DMS79 treated with DMSO at 0.1 percent for 48 hours (cell line): Measurements from ENCODE around the gene BOK.

Source experiments
- DNase-seq: peaks from one replicate; lab custom pipeline; 2025; lab: John Stamatoyannopoulos, UW

The BOK gene

DNA sequence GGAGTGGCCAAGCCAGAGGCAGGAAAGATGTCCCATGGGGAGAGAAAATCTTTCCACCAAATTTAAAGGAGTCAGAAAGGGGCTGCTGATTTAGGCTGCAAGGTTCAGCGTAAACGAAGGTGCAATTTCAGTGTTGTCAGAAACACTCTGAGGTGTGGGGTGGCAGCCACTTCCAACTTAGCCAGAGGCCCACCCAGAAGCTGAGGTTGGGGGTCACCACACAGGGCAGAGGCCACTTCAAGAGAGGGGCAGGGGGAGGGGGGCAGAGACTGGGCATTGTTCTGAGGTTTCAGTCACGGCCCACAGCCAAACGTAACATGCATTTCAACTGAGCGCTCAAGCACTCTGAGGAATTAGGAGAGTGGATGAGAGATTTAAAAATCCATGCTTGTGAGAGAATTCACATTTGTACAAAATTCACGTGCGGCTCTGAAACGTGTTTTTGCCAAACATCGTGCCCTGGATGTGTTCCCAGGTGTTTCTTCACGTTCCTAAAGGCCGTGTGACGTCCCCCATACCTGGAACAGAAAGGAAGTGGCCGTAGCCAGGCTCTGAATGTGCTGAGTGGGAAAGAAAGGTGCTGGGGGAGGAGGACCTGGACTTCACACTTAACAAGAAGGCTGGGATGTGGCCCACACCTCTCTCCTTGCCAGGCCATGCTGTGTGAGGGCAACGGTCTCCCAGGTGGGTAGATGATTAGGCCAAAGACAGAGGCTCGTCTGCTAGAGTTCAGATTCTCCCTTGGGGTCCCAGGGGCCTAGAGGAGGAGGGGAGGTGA lies 19.5 kb upstream of the BOK start:
- no peak for DNase-seq

GRCh38 chr2:241539616-241540374 lies 18.8 kb upstream of the BOK start:
- no peak for DNase-seq

GRCh38 chr2:241540401-241540770 lies 18.2 kb upstream of the BOK start:
- DNase-seq = no peak

DNA sequence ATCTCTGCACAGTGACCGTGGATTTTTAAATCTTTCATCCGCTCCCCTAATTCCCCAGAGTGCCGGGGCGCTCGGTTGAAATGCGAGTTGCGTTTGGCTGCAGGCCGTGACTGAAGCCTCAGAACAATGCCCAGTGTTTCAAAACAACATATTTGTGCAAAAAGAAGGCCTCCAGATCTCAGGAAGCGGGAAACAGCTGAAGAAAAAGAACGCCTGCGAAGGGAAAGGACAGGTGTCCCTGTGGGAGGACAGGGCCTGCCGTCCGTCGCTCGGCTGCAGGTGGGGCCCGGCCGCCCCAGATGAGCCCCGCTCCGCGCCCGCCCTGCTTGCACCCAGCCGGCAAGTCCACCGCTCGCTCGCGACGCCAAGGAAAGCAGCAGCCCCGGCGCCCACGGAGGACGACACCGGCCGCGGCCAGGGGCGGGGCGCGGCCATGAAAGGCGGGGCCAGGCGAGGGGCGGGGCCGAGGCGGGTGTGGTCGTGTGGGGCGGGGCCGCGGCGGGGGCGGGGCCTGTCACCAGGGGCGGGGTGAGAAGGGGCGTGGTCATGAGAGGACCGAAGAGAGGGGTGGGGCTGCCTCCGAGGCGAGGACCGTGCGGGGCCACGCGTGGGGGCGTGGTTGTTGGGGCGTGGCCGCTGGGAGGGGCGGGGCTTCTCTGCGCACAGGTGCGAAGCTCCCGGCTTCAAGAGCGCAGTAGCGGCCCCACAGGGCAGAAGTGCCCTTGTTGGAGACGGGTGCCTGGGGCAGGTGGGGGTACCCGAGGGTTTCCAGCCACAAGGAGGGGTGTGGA lies 17.6 kb upstream of the BOK start:
- DNase-seq = no peak

DNA sequence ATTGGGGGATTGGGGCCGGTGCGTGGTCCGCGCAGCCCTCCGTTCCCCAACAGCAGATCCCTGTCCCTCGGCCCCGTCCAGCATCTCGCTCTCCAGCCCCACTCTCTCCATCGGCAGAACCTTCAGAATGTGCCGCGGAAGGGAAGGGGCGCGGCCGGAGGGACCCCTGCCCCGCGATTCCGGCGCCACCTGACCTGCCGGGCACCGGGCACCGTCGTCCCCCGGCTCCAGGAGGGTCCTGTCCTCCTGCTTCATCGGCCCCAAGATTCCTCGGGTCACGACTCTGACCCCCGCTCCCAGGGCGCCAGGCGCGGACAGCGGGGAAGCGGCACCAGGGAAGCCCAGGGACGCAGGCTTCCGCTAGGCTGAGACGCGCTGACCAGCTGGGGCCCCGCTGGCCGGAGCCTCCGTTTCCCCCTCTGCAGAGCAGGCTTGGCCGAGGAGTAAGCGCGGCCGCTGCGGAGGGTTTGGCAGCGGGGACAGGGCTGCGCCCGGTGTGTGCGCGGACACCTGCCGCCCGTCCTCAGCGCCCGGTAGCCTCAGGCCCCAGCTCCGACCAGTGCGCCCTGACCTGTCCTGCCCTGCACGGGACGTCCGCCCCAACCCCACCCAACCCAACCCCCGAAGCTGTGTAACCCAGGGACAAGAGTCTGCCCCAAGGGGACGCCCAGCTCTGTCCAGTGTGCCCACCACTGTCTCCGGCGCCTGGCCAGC lies 16.8 kb upstream of the BOK start:
- DNase-seq = no peak

- no peak for DNase-seq
Observed at GRCh38 chr2:241542278-241542605, 16.3 kb upstream of the BOK start.

- DNase-seq = no peak
Observed at GRCh38 chr2:241545106-241545505, 13.4 kb upstream of the BOK start.

DNA sequence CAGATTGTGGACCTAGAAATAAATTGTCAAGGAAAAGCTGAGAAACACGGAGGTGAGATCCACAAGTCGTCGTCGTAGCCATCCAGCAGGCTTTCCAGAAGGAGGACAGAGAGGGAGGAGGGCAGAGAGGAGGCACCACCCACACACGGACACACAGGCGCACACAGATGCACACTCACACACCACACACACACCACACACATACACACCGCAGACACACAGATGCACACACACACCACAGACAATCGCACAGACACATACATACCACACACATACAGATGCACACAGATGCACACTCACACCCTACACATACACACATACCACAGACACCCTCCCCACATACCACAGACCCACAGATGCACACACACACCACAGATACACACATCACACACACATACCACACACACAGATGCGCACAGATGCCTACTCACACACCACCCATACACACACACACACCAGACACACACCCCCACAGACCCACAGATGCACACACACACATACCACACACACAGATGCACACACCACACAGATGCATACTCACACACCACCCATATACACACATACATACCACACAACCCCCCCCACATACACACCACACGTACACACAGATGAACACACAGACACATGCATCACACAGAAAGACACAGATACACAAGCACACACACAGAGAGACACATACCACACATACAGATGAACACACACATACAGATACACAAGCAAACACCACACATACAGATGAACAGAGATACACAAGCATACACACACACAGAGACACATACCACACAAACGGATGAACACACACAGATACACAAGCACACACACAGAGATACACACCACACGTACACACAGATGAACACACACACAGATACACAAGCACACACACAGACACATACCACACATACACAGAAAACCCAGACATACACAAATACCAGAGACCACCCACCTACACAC lies 12.7 kb upstream of the BOK start:
- no peak for DNase-seq

GRCh38 chr2:241546771-241547498 lies 11.6 kb upstream of the BOK start:
- DNase-seq = no peak

- DNase-seq = no peak
Observed at GRCh38 chr2:241547781-241548450, 10.6 kb upstream of the BOK start.

GRCh38 chr2:241548451-241548835 lies 10.1 kb upstream of the BOK start:
- DNase-seq = no peak

GRCh38 chr2:241550616-241551580 lies 7.6 kb upstream of the BOK start:
- DNase-seq = peak; percentile 94

DNA sequence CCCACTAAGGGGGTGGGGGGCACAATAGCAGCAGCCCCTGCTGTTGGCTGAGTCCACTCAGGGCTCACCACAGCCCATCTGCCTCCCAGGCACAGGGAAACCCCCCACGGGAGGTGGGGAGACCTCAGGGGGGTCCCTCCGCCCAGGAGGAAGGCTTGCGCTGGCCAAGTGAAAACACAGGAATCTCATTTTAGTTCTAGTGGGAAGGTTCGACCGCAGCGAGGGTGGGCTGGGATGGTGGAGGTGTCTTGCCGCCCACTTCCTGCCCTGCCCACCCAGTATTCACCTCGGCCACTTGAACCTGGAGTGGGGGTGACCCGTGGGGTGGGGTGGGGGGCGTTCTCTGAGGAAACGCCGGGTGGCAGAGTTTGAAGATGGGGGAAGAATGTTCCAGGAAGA lies 6.9 kb upstream of the BOK start:
- no peak for DNase-seq

DNA sequence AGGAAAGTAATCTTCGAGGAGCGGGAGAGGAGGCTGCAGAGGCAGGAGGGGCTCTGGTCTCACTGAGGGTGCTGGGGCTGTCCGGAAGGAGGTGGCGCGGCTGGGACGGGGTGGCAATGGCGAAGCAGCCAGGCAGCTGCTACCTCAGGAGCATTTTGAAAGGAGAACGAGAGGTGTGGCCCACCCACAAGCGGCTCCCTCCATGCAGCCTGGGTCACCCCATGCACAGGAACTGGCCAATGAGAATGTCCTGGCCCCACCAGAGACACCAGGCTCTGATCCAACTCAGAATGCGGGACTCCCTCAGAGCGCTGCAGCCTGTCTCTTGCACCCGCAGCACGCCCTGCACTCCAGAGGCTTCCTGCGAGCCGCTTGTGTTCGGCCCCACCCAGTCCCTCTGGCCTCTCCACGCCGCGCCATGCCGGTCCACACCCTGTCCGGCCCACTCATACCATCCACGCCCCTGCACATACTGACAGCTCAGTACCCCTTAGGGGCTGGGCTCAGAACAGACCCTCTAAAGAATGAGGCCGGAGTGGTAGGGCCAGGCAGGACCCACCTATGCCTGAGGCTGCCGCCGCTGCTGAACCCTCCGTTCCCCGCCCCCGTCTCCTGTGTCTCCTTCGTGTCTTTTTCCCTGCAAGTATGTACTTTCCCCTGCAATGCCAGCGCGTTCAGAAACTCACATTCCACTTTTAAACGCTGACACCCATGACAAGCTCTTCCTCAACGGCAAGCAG lies 6.4 kb upstream of the BOK start:
- peak; percentile 51 for DNase-seq

GRCh38 chr2:241553512-241553830 lies 5.1 kb upstream of the BOK start:
- no peak for DNase-seq

DNA sequence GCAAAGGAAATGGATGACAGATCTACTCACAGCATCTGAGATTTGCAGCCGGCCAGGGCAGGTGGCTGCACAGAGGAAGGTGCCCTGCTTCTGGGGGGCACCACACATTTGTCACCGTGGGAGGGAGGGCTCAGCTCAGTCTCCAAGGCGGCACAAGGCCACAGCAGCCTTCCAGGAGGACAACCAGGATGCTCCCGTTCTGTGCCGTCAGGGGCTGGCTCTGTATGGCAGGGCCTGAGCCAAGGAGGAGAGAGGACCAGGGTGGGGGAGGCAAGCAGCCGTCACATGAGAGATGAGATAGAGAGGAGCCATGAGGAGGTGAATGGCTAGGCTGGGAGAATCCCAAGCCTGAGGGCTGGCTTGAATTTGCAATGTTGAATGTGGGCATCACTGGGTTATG lies 4.6 kb upstream of the BOK start:
- DNase-seq = no peak

DNA sequence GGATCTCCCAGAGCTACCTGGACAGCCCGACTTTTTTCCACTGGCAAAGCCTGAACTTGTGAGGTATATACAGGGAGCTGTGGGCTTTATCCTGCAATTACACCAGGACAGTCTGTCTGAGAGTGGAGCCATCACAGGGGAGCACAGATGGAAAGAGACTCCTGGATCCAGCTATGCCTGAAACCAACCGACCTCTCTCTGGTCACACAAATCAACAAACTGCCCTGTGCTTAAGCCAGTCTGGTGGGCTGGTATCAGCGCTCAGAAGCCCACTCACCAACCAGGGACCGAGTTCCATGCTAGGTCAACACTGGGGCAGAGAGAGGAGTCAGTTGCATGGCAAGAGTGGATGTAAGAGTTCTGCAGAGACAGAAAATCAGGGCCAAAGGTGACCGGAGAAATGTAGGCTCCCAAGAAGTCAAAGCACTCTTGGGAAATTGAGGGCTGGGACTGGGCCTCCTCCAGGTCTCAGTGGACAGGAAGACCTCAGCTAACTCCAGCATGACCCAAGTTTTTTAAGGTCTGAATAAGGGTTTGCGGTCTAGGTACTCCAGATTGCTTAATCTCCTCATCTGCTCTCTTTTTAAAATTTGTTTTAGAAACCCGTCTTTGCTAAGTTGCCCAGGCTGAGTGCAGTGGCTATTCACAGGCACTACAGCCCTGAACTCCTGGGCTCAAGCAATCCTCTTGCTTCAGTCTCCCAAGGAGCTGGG lies 3.8 kb upstream of the BOK start:
- DNase-seq = no peak

GRCh38 chr2:241555711-241556110 lies 2.8 kb upstream of the BOK start:
- no peak for DNase-seq
